Muscle of leg (tissue), 11 donors: ENCODE data around the gene LAMC3. TPM values are rescaled to one million over a fixed set of nuclear protein-coding genes. Genes with fewer than 3 reads are reported as not detected.
A peak's percentile ranks its signal among the peaks of the same experiment; 100 is the strongest.
"Not testable (repeated sequence)": the region's sequence is repeated elsewhere in the genome, so short reads cannot be mapped to it uniquely, and the experiment has no call there.

ENCODE experiments used
- DNase-seq: peaks from one replicate; pipeline ENCODE4 v3.0.0; 2013
- H3K27ac ChIP-seq: one replicate; pipeline ENCODE4 v1.5.1; 2013; ENCODE audit warnings: mild to moderate bottlenecking, low read length, control low read depth
- H3K27me3 ChIP-seq: one replicate; pipeline ENCODE4 v1.6.1; 2013; ENCODE audit warnings: low read length; ENCODE audit not compliant: control insufficient read depth, insufficient read depth
- H3K36me3 ChIP-seq: one replicate; pipeline ENCODE4 v1.6.1; 2013; ENCODE audit warnings: low read length; ENCODE audit not compliant: control insufficient read depth, insufficient read depth
- H3K4me1 ChIP-seq: one replicate; pipeline ENCODE4 v1.6.1; 2013; ENCODE audit warnings: low read length; ENCODE audit not compliant: control insufficient read depth, insufficient read depth
- H3K4me3 ChIP-seq: one replicate; pipeline ENCODE4 v1.5.1; 2013; ENCODE audit warnings: low read length, control low read depth
- H3K9me3 ChIP-seq: replicated peaks from 2 replicates; pipeline ENCODE4 v1.6.1; 2013; ENCODE audit warnings: low read depth, low read length; ENCODE audit not compliant: control insufficient read depth
- WGBS: methylation state at CpG from one replicate; pipeline ENCODE4 v1.1.5; 2013; ENCODE audit warnings: missing lambda C conversion rate; ENCODE audit not compliant: insufficient coverage; 5-methylcytosine and 5-hydroxymethylcytosine counted together
- polyA plus RNA-seq, 8 donors: library from polyadenylated mRNA; unstranded; fragments of 120-200 nt; gene quantifications; one replicate each; pipeline versions ENCODE4 v1.2.1 to v1.2.3, GENCODE V29; 2013; ENCODE audit warnings: inconsistent platforms in 1 of 8, low replicate concordance in 1 of 8; ENCODE audit not compliant: insufficient read length in 8 of 8, insufficient read depth in 1 of 8
- total RNA-seq: library from RNA; stranded (reverse); fragments of 120-200 nt; gene quantifications from one replicate; pipeline ENCODE4 v1.2.4, GENCODE V29; 2013

Gene LAMC3
- total and polyA plus RNA-seq, 9 donors = 1.0 to 4.0 (median 1.9) TPM

- no peaks in the 10 kb centered on the region for H3K36me3 ChIP-seq
- no peaks in the 10 kb centered on the region for H3K9me3 ChIP-seq
- no peak overlapping the region for H3K4me3 ChIP-seq
- peaks cover 72% of the 10 kb centered on the region for H3K4me1 ChIP-seq
- no peak overlapping the region for H3K27ac ChIP-seq
- H3K27me3 ChIP-seq = peaks cover 32% of the 10 kb centered on the region
- peak; percentile 49 for DNase-seq
- WGBS = 33% methylated on average over 7 of the region's 13 CpGs
Measured at GRCh38 chr9:131098391-131099101, 89.6 kb downstream of the LAMC3 start.

- no peaks in the 10 kb centered on the region for H3K9me3 ChIP-seq
- H3K27me3 ChIP-seq = peaks cover 29% of the 10 kb centered on the region
- no peaks in the 10 kb centered on the region for H3K36me3 ChIP-seq
- no peak overlapping the region for H3K27ac ChIP-seq
- H3K4me1 ChIP-seq = peaks cover 68% of the 10 kb centered on the region
- no peak overlapping the region for H3K4me3 ChIP-seq
- no peak for DNase-seq
- 82% methylated on average over 8 of the region's 8 CpGs for WGBS
Measured at GRCh38 chr9:131099102-131099606, 90.2 kb downstream of the LAMC3 start.

- H3K27ac ChIP-seq, DNase-seq, H3K9me3 ChIP-seq, H3K36me3 ChIP-seq, H3K4me3 ChIP-seq: not testable (repeated sequence)
- WGBS = 97% methylated on average over 6 of the region's 8 CpGs
- H3K4me1 ChIP-seq = peaks cover 63% of the 10 kb centered on the region
- peaks cover 23% of the 10 kb centered on the region for H3K27me3 ChIP-seq
Measured at GRCh38 chr9:131099845-131100244, 90.9 kb downstream of the LAMC3 start.

DNA sequence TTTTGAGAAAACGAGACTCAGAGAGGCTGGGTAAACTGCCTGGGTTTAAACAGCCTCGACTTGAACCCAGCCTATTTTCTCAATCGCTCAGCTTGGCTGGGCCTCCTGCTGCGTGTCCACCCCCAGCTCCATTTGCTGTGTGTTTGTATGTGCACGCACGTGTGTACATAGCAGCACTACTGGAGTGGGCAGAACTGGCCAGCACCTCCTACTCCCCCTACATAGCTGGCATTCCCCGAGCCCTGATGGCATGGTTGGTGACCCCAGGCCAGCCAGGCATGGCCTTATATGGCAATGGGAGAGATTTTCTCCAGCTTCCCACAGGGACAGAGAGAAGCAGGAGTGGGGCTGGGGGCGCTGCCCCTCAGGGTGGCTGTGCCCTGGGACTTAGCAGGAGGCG lies 91.5 kb downstream of the LAMC3 start:
- Histone ChIP-seq H3K9me3 (no peaks in the 10 kb centered on the region), H3K36me3 (no peaks in the 10 kb centered on the region), H3K27me3 (peaks cover 19% of the 10 kb centered on the region), H3K4me3 (no peak overlapping the region), H3K27ac (peak overlapping the region; percentile 17), H3K4me1 (peaks cover 64% of the 10 kb centered on the region)
- 97% methylated on average over 6 of the region's 9 CpGs for WGBS
- no peak for DNase-seq

- 81% methylated on average over 11 of the region's 11 CpGs for WGBS
- DNase-seq = no peak
- no peaks in the 10 kb centered on the region for H3K9me3 ChIP-seq
- H3K27ac ChIP-seq = no peak overlapping the region
- no peaks in the 10 kb centered on the region for H3K36me3 ChIP-seq
- H3K4me1 ChIP-seq = peaks cover 57% of the 10 kb centered on the region
- peaks cover 11% of the 10 kb centered on the region for H3K27me3 ChIP-seq
- H3K4me3 ChIP-seq = no peak overlapping the region
Measured at GRCh38 chr9:131101207-131101964, 92.4 kb downstream of the LAMC3 start.

DNA sequence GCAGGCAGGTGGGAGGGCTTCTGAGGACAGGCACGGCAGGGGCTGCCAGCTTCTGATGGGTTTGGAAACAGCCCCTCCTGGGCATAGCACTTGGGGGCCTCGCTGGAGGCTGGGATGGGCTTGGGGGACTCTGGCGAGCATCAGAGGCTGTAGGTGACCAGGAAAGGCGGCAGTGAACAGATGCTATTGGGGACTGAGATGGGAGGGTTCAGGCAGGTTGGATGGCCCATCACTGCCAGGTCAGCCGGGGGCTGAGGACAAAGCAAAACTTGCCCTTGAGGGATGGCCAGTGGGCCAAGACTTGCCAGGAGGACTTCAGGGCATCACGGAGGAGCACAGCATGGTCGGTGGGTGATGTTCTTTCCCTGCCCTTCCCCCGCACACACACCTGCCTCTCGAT lies 94.0 kb downstream of the LAMC3 start:
- Histone ChIP-seq H3K27ac (peak overlapping the region; percentile 64), H3K4me1 (peaks cover 44% of the 10 kb centered on the region)

GRCh38 chr9:131103535-131103934 lies 94.6 kb downstream of the LAMC3 start:
- no peak for DNase-seq
- no peak overlapping the region for H3K4me3 ChIP-seq
- no peaks in the 10 kb centered on the region for H3K9me3 ChIP-seq
- H3K36me3 ChIP-seq = no peaks in the 10 kb centered on the region
- WGBS = 100% methylated on average over 1 of the region's 3 CpGs
- no peak overlapping the region for H3K27ac ChIP-seq
- peaks cover 39% of the 10 kb centered on the region for H3K4me1 ChIP-seq
- no peaks in the 10 kb centered on the region for H3K27me3 ChIP-seq

More for the DNA sequence above, 94.0 kb downstream of the LAMC3 start:
- DNase-seq = no peak
- H3K27me3 ChIP-seq = peaks cover 2% of the 10 kb centered on the region
- WGBS = 71% methylated on average over 5 of the region's 9 CpGs
- no peaks in the 10 kb centered on the region for H3K9me3 ChIP-seq
- H3K4me3 ChIP-seq = no peak overlapping the region
- H3K36me3 ChIP-seq = no peaks in the 10 kb centered on the region

GRCh38 chr9:131104016-131104740 lies 95.2 kb downstream of the LAMC3 start:
- Histone ChIP-seq H3K27ac (no peak overlapping the region), H3K9me3 (no peaks in the 10 kb centered on the region), H3K27me3 (no peaks in the 10 kb centered on the region), H3K4me3 (no peak overlapping the region), H3K4me1 (peaks cover 32% of the 10 kb centered on the region), H3K36me3 (no peaks in the 10 kb centered on the region)
- 59% methylated on average over 3 of the region's 5 CpGs for WGBS
- DNase-seq = no peak

DNA sequence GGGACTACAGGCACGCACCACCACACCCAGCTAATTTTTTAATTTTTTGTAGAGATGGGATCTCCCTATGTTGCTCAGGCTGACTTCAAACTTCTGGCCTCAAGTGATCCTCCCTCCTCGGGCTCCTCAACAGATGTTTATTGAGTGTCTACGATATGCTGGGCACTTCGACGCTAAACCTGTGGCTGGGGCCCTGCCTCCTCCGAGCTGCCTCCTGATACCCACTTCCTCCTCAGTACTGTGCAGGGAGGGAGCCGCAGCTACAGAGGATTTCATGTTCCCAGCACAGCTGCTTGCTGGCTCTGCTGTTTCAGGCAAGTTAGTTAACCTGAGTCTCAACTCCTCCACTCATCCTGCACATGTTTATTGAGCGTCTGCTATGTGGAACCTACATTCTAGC lies 97.0 kb downstream of the LAMC3 start:
- H3K9me3 ChIP-seq = no peaks in the 10 kb centered on the region
- WGBS = 93% methylated on average over 6 of the region's 8 CpGs
- no peak overlapping the region for H3K27ac ChIP-seq
- H3K4me1 ChIP-seq = peaks cover 19% of the 10 kb centered on the region
- no peak overlapping the region for H3K4me3 ChIP-seq
- DNase-seq = no peak
- H3K27me3 ChIP-seq = no peaks in the 10 kb centered on the region
- no peaks in the 10 kb centered on the region for H3K36me3 ChIP-seq

GRCh38 chr9:131107760-131108159 lies 98.8 kb downstream of the LAMC3 start:
- H3K4me1 ChIP-seq = peaks cover 9% of the 10 kb centered on the region
- no peaks in the 10 kb centered on the region for H3K27me3 ChIP-seq
- WGBS = 63% methylated on average over 7 of the region's 8 CpGs
- no peak for DNase-seq
- no peak overlapping the region for H3K27ac ChIP-seq
- no peak overlapping the region for H3K4me3 ChIP-seq
- H3K36me3 ChIP-seq = peaks cover 2% of the 10 kb centered on the region
- no peaks in the 10 kb centered on the region for H3K9me3 ChIP-seq
